Measurements from ENCODE around the gene STOX2. TPM values are rescaled to one million over a fixed set of nuclear protein-coding genes. Genes with fewer than 3 reads are reported as not detected.
A peak's percentile ranks its signal among the peaks of the same experiment; 100 is the strongest.

The STOX2 gene
- total RNA-seq, 1 donor from 2014 or later, result 11.6 TPM

- Histone ChIP-seq H3K79me2 (ENCODE audit: low read depth) (no peaks in the 10 kb centered on the region), H3F3A (ENCODE audit: low read depth) (no peaks in the 10 kb centered on the region), H3K4me1 (peaks cover 14% of the 10 kb centered on the region), H3K27me3 (no peaks in the 10 kb centered on the region), H4K20me1 (ENCODE audit: low read depth) (no peaks in the 10 kb centered on the region), H3K4me3 (no peak overlapping the region), H3K36me3 (no peaks in the 10 kb centered on the region), H3K9ac (no peak overlapping the region), H3K9me3 (ENCODE audit: low read depth) (no peaks in the 10 kb centered on the region), H3K4me2 (no peak overlapping the region), H3K27ac (no peak overlapping the region), H2AFZ (replicated peaks) (no peak overlapping the region)
- peaks cover 4% of the 10 kb centered on the region for H3K36me3 Mint-ChIP-seq
- no peak overlapping the region for H3K4me3 Mint-ChIP-seq
- TF ChIP-seq CTCF (IDR thresholded peaks at IDR 0.05) (no peak), EZH2 (IDR thresholded peaks at IDR 0.05) (no peak), EZH2phosphoT487 (IDR thresholded peaks at IDR 0.05) (no peak)
- H3K27ac Mint-ChIP-seq, result no peak overlapping the region
- H3K9me3 Mint-ChIP-seq, result no peaks in the 10 kb centered on the region
- no peak for DNase-seq (ENCODE audit: low spot score)
- H3K4me1 Mint-ChIP-seq, result peaks cover 7% of the 10 kb centered on the region
- H3K27me3 Mint-ChIP-seq (ENCODE audit: insufficient read depth, low read depth), result peaks cover 8% of the 10 kb centered on the region
Observed at GRCh38 chr4:184056877-184057276, 151.8 kb downstream of the STOX2 start.

GRCh38 chr4:184058026-184058425 is 152.9 kb downstream of the STOX2 start:
- Histone ChIP-seq H3K4me2 (no peak overlapping the region), H3K4me3 (no peak overlapping the region), H3K9ac (no peak overlapping the region), H3K27me3 (no peaks in the 10 kb centered on the region), H3K79me2 (ENCODE audit: low read depth) (no peaks in the 10 kb centered on the region), H3F3A (ENCODE audit: low read depth) (no peaks in the 10 kb centered on the region), H4K20me1 (ENCODE audit: low read depth) (no peaks in the 10 kb centered on the region), H3K9me3 (ENCODE audit: low read depth) (no peaks in the 10 kb centered on the region), H2AFZ (replicated peaks) (no peak overlapping the region), H3K36me3 (no peaks in the 10 kb centered on the region), H3K27ac (no peak overlapping the region), H3K4me1 (peaks cover 14% of the 10 kb centered on the region)
- Mint-ChIP-seq H3K36me3 (peaks cover 2% of the 10 kb centered on the region), H3K4me1 (peaks cover 7% of the 10 kb centered on the region), H3K4me3 (no peak overlapping the region), H3K27ac (no peak overlapping the region), H3K9me3 (no peaks in the 10 kb centered on the region), H3K27me3 (ENCODE audit: insufficient read depth, low read depth) (peaks cover 6% of the 10 kb centered on the region)
- DNase-seq (ENCODE audit: low spot score), result no peak
- TF ChIP-seq EZH2 (IDR thresholded peaks at IDR 0.05), result no peak
- TF ChIP-seq EZH2phosphoT487 (IDR thresholded peaks at IDR 0.05), result no peak
- TF ChIP-seq CTCF (IDR thresholded peaks at IDR 0.05), result no peak

- no peaks in the 10 kb centered on the region for H3K9me3 ChIP-seq (ENCODE audit: low read depth)
- H3K27me3 Mint-ChIP-seq (ENCODE audit: insufficient read depth, low read depth), result peaks cover 6% of the 10 kb centered on the region
- peaks cover 2% of the 10 kb centered on the region for H3K36me3 Mint-ChIP-seq
- H3K4me3 Mint-ChIP-seq, result no peak overlapping the region
- no peaks in the 10 kb centered on the region for H3K36me3 ChIP-seq
- H4K20me1 ChIP-seq (ENCODE audit: low read depth), result no peaks in the 10 kb centered on the region
- no peak overlapping the region for H3K4me3 ChIP-seq
- no peak overlapping the region for H3K27ac ChIP-seq
- peaks cover 7% of the 10 kb centered on the region for H3K4me1 Mint-ChIP-seq
- peaks cover 14% of the 10 kb centered on the region for H3K4me1 ChIP-seq
- H3K79me2 ChIP-seq (ENCODE audit: low read depth), result no peaks in the 10 kb centered on the region
- H2AFZ ChIP-seq (replicated peaks), result no peak overlapping the region
- H3K9ac ChIP-seq, result no peak overlapping the region
- H3K27me3 ChIP-seq, result no peaks in the 10 kb centered on the region
- no peak for DNase-seq (ENCODE audit: low spot score)
- no peak overlapping the region for H3K27ac Mint-ChIP-seq
- no peaks in the 10 kb centered on the region for H3K9me3 Mint-ChIP-seq
- TF ChIP-seq EZH2phosphoT487 (IDR thresholded peaks at IDR 0.05), result no peak
- no peak overlapping the region for H3K4me2 ChIP-seq
- H3F3A ChIP-seq (ENCODE audit: low read depth), result no peaks in the 10 kb centered on the region
Observed at GRCh38 chr4:184059099-184059498, 154.0 kb downstream of the STOX2 start.

GRCh38 chr4:184061582-184061981 is 156.5 kb downstream of the STOX2 start:
- H3K27ac ChIP-seq, result no peak overlapping the region
- no peaks in the 10 kb centered on the region for H3K79me2 ChIP-seq (ENCODE audit: low read depth)
- H3K4me3 ChIP-seq, result no peak overlapping the region
- Mint-ChIP-seq H3K4me1 (no peaks in the 10 kb centered on the region), H3K27ac (no peak overlapping the region), H3K4me3 (no peak overlapping the region), H3K9me3 (no peaks in the 10 kb centered on the region), H3K27me3 (ENCODE audit: insufficient read depth, low read depth) (peaks cover 8% of the 10 kb centered on the region), H3K36me3 (peaks cover 2% of the 10 kb centered on the region)
- H2AFZ ChIP-seq (replicated peaks), result no peak overlapping the region
- no peaks in the 10 kb centered on the region for H3F3A ChIP-seq (ENCODE audit: low read depth)
- H3K9ac ChIP-seq, result no peak overlapping the region
- no peaks in the 10 kb centered on the region for H3K9me3 ChIP-seq (ENCODE audit: low read depth)
- H3K4me2 ChIP-seq, result no peak overlapping the region
- no peaks in the 10 kb centered on the region for H4K20me1 ChIP-seq (ENCODE audit: low read depth)
- TF ChIP-seq EZH2 (IDR thresholded peaks at IDR 0.05) (no peak), EZH2phosphoT487 (IDR thresholded peaks at IDR 0.05) (no peak), CTCF (IDR thresholded peaks at IDR 0.05) (no peak)
- no peaks in the 10 kb centered on the region for H3K27me3 ChIP-seq
- H3K36me3 ChIP-seq, result no peaks in the 10 kb centered on the region
- DNase-seq (ENCODE audit: low spot score), result peak; percentile 21
- peaks cover 7% of the 10 kb centered on the region for H3K4me1 ChIP-seq

Data from neural progenitor cell (in vitro differentiated cells).